ENCODE results near the gene MFSD1.

- no peak for TF ChIP-seq CTCF (IDR thresholded peaks at IDR 0.05)
- no peak for TF ChIP-seq EP300 (IDR thresholded peaks at IDR 0.05)
These were observed 57.5 kb downstream of the MFSD1 start for GRCh38 chr3:158859362-158859761.

All from tibial nerve (tissue), 4 donors.